Tibial artery (tissue), 4 donors: Measurements from ENCODE around the gene NTRK2.

ENCODE experiments used
- DNase-seq, 2 donors: peaks; one replicate each; pipeline ENCODE4 v3.0.0-alpha.2; 2019
- H3K27ac ChIP-seq, 2 donors: fragments of 200-600 bp; sonication (generic) in 1 of 2; 1 replicate in 1 of 2; 2 replicates in 1 of 2; pipeline ENCODE4 v1.5.1; 2018 to 2019; ENCODE audit warnings: mild to moderate bottlenecking in 1 of 2
- H3K27me3 ChIP-seq, 2 donors: fragments of 200-600 bp; sonication (generic) in 1 of 2; one replicate each; pipeline versions ENCODE4 v1.5.1 to v1.6.0; 2016 to 2019
- H3K36me3 ChIP-seq, 3 donors: fragments of 200-600 bp; sonication (generic) in 2 of 3; one replicate each; pipeline ENCODE4 v1.5.1; 2016 to 2019; ENCODE audit warnings: mild to moderate bottlenecking in 2 of 3
- H3K4me1 ChIP-seq, 4 donors: fragments of 200-600 bp; sonication (generic) in 2 of 4; 1 replicate in 3 of 4; 2 replicates in 1 of 4; pipeline ENCODE4 v1.5.1; 2016 to 2019
- H3K4me3 ChIP-seq, 2 donors: fragments of 200-600 bp; sonication (generic) in 1 of 2; 1 replicate in 1 of 2; 2 replicates in 1 of 2; pipeline ENCODE4 v1.5.1; 2018 to 2019; ENCODE audit warnings: mild to moderate bottlenecking in 2 of 2
- H3K9me3 ChIP-seq, 3 donors: fragments of 200-600 bp; sonication (generic) in 1 of 3; one replicate each; pipeline ENCODE4 v1.5.1; 2016 to 2019
- intact Hi-C: fragments of 100-400 bp; cut with DNase I; formaldehyde crosslinking; loops from one replicate; pipeline ENCODE4 v1.15.0; 2023; ENCODE audit warnings: low total_unique reads
- TF ChIP-seq, protein P1 (sequence below), 2 experiments: fragments of 200-600 bp in 1 of 2; fragments of 450-650 bp in 1 of 2; IDR thresholded peaks; one replicate each; pipeline ENCODE4 v1.5.1; 2017 to 2019; ENCODE audit warnings: antibody characterized with exemption in 2 of 2, mild to moderate bottlenecking in 1 of 2, moderate library complexity in 1 of 2

The NTRK2 gene

GRCh38 chr9:84793251-84793650, 123.7 kb downstream of the NTRK2 start:
- intact Hi-C loops: no loop called here
- no peaks in the 10 kb centered on the region for H3K9me3 ChIP-seq
- DNase-seq: no peak
- peak overlapping the region in 1 of 2 donors; percentile 12 for H3K27ac ChIP-seq
- no peak overlapping the region for H3K4me3 ChIP-seq
- TF ChIP-seq, protein P1, sequence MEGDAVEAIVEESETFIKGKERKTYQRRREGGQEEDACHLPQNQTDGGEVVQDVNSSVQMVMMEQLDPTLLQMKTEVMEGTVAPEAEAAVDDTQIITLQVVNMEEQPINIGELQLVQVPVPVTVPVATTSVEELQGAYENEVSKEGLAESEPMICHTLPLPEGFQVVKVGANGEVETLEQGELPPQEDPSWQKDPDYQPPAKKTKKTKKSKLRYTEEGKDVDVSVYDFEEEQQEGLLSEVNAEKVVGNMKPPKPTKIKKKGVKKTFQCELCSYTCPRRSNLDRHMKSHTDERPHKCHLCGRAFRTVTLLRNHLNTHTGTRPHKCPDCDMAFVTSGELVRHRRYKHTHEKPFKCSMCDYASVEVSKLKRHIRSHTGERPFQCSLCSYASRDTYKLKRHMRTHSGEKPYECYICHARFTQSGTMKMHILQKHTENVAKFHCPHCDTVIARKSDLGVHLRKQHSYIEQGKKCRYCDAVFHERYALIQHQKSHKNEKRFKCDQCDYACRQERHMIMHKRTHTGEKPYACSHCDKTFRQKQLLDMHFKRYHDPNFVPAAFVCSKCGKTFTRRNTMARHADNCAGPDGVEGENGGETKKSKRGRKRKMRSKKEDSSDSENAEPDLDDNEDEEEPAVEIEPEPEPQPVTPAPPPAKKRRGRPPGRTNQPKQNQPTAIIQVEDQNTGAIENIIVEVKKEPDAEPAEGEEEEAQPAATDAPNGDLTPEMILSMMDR (IDR thresholded peaks at IDR 0.05): no peak
- H3K4me1 ChIP-seq: peaks cover 0 to 32% (median 13%) of the 10 kb centered on the region in 4 donors
- no peaks in the 10 kb centered on the region for H3K36me3 ChIP-seq
- H3K27me3 ChIP-seq: no peaks in the 10 kb centered on the region

DNA sequence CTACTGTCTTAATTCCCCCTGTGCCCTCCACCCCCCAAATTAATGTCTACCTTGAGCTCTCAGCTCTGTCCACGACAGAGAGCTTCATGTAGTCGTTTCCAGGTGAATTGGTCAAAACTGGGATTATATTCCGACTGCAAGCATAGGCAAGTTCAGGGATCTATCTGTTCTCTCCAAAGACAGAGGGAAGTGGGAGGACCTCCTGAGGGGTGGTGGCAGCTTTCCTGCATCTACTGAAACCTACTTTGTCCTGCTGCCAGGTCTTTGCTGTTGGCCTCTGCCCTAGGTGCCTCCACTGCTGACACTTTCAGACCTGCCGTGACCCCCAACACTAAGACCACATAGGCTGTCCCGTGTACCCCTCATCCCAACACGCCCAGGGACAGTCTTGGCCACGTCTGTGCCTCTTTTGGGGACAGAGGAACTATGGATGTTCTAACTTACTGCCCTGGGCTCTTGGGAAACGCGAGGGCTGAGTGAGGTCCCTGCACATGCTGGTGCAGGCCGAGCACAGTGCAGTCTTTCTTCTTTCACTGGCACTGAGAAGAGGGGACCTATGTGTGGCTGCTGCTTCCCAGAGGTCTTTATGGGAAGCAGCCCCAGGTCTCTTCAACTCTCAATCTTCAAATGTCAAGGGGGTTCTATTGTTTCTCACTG, 125.6 kb downstream of the NTRK2 start:
- TF ChIP-seq, protein P1 (IDR thresholded peaks at IDR 0.05): no peak
- Histone ChIP-seq H3K9me3 (no peaks in the 10 kb centered on the region), H3K27me3 (no peaks in the 10 kb centered on the region), H3K36me3 (no peaks in the 10 kb centered on the region), H3K27ac (no peak overlapping the region), H3K4me1 (peaks cover 0 to 32% (median 8%) of the 10 kb centered on the region in 4 donors), H3K4me3 (no peak overlapping the region)
- no peak for DNase-seq
- intact Hi-C loops: no loop called here

DNA sequence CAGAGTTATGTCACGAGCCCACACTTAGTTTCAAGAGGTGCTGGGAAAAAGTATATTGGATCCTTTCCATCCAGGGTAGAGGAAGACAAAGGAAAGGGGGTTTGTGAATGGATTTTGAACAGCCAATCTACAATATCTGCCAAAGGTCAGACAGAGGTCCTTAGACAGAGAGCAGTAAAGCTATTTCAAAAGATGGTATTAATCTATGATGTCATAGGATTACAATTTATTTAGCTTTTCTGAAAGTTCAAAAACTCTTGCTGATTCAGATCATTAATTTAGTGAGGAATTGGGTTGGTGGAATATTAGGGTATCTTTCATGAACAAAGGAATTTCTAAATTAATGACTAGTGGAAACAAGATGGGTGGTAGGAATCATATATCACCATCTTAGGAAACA, 126.9 kb downstream of the NTRK2 start:
- H3K4me1 ChIP-seq: peaks cover 0 to 27% (median 8%) of the 10 kb centered on the region in 4 donors
- intact Hi-C loops: no loop called here
- TF ChIP-seq, protein P1 (IDR thresholded peaks at IDR 0.05): no peak
- no peak overlapping the region for H3K27ac ChIP-seq
- H3K9me3 ChIP-seq: no peaks in the 10 kb centered on the region
- no peaks in the 10 kb centered on the region for H3K36me3 ChIP-seq
- no peak for DNase-seq
- H3K4me3 ChIP-seq: no peak overlapping the region
- H3K27me3 ChIP-seq: no peaks in the 10 kb centered on the region

DNA sequence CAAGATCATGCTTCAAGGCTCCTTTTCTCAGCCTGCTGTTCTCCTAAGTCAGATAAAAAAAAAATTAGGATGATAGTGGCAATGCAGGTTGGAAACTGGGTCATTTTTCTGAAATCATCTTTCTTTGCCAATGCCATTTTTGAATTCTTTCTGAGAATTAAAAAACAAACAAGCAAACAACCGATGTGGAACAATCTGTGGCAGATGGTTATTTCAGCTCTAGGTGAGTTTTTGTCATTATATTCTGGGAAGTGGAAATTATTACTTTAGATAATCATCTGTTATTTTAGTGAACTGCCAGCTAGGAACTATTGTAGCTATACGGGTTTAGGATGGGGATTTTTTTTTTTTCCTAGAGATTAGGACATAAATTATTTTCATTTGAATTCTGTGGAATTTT, 129.7 kb downstream of the NTRK2 start:
- Histone ChIP-seq H3K36me3 (no peaks in the 10 kb centered on the region), H3K27ac (no peak overlapping the region), H3K9me3 (no peaks in the 10 kb centered on the region), H3K27me3 (no peaks in the 10 kb centered on the region), H3K4me1 (no peaks in the 10 kb centered on the region), H3K4me3 (no peak overlapping the region)
- intact Hi-C loops: no loop called here
- TF ChIP-seq, protein P1 (IDR thresholded peaks at IDR 0.05): no peak
- DNase-seq: no peak

DNA sequence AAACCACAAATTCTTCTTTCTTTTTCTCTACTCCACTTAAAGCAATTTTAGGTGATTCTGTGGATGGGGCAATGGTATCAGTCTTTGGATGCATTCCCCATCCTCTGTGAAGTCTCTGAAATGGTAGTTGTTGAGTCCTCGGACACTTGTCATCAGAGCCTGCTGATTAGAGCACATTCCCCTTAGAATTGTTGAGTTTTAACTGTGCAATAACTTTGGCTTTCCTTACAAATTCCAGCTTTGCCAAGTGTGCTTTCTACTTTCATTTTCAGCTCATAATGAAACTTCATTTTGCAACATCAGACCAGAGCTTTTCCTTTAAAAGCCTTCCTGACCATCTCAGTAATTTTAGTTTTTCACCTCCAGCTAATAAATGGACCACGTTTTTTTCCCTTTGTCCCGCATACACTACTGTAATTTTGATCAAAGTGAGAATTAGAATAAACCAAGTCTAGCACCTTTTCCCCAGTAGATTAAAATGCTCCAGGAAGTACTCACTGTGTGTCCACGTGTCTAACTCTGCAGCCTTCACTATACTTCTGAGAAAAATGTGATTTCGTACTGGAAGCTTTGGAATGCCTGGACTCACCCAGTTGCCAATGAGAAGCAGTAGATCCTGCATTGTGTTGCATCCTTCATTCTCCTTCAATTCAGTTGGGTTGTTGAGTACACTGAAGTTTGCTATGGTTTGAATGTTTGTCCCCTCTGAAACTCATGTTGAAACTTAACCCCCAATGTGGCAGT, 135.6 kb downstream of the NTRK2 start:
- no peaks in the 10 kb centered on the region for H3K27me3 ChIP-seq
- H3K9me3 ChIP-seq: no peaks in the 10 kb centered on the region
- peak overlapping the region; percentile 39 to 42 for H3K27ac ChIP-seq
- H3K4me1 ChIP-seq: peaks cover 0 to 26% (median 6%) of the 10 kb centered on the region in 4 donors
- no peaks in the 10 kb centered on the region for H3K36me3 ChIP-seq
- DNase-seq: no peak
- intact Hi-C loops: no loop called here
- peak overlapping the region; percentile 11 to 18 for H3K4me3 ChIP-seq
- TF ChIP-seq, protein P1 (IDR thresholded peaks at IDR 0.05): no peak
